Karpas-422 (cell line): ENCODE measurements around the gene HYAL1. TPM values are rescaled to one million over a fixed set of nuclear protein-coding genes. Genes with fewer than 3 reads are reported as not detected.

Experiments used
- DNase-seq: peaks from one replicate; pipeline ENCODE4 v3.0.0-alpha.2; 2015
- H2AFZ ChIP-seq: fragments of 200-600 bp; sonication (generic); 2 replicates; pipeline ENCODE4 v1.6.1; 2014; ENCODE audit warnings: antibody characterized with exemption, low read length, mixed read lengths
- H3K27ac ChIP-seq: fragments of 200-600 bp; sonication (generic); 2 replicates; pipeline ENCODE4 v1.5.1; 2014; ENCODE audit warnings: mild to moderate bottlenecking, low read length, moderate library complexity
- H3K27me3 ChIP-seq: fragments of 200-600 bp; sonication (generic); 2 replicates; pipeline ENCODE4 v1.6.1; 2014; ENCODE audit warnings: low read length, mixed read lengths
- H3K36me3 ChIP-seq: fragments of 200-600 bp; sonication (generic); 2 replicates; pipeline ENCODE4 v1.6.1; 2014; ENCODE audit warnings: low read length, mixed read lengths; ENCODE audit not compliant: insufficient read depth
- H3K4me1 ChIP-seq: fragments of 200-600 bp; sonication (generic); 2 replicates; pipeline ENCODE4 v1.6.1; 2014; ENCODE audit warnings: mild to moderate bottlenecking, low read length, mixed read lengths
- H3K4me2 ChIP-seq: fragments of 200-600 bp; sonication (generic); 2 replicates; pipeline ENCODE4 v1.6.1; 2014; ENCODE audit warnings: low read length, low read depth, mild to moderate bottlenecking; ENCODE audit not compliant: poor library complexity, severe bottlenecking
- H3K4me3 ChIP-seq: fragments of 200-600 bp; sonication (generic); 2 replicates; pipeline ENCODE4 v1.5.1; 2014; ENCODE audit warnings: mild to moderate bottlenecking, antibody characterized with exemption, low read length, mixed read lengths
- H3K79me2 ChIP-seq: fragments of 200-600 bp; sonication (generic); 2 replicates; pipeline ENCODE4 v1.6.1; 2014; ENCODE audit warnings: mild to moderate bottlenecking, low read length, mixed read lengths
- H3K9ac ChIP-seq: fragments of 200-600 bp; sonication (generic); 2 replicates; pipeline ENCODE4 v1.6.0; 2014; ENCODE audit warnings: low read length
- H3K9me2 ChIP-seq: fragments of 200-600 bp; sonication (generic), shearing (Covaris generic); replicated peaks from 2 replicates; pipeline ENCODE4 v1.6.0; 2014; ENCODE audit warnings: mild to moderate bottlenecking, low read length, moderate library complexity; ENCODE audit not compliant: insufficient read depth
- H3K9me3 ChIP-seq: fragments of 300-700, 200-600 bp; sonication (generic); 2 replicates; pipeline ENCODE4 v1.6.1; 2014; ENCODE audit warnings: low read length, mixed read lengths
- H4K20me1 ChIP-seq: fragments of 200-600 bp; sonication (generic); 2 replicates; pipeline ENCODE4 v1.6.1; 2014; ENCODE audit warnings: mild to moderate bottlenecking, antibody characterized with exemption, low read length, low read depth; ENCODE audit not compliant: insufficient read depth
- total RNA-seq: library from RNA; depleted of rRNA; stranded (reverse); fragments of >200 nt; shearing (Covaris generic); gene quantifications from 2 replicates; pipeline ENCODE4 v1.2.3, GENCODE V29; 2014; ENCODE audit warnings: low replicate concordance; rRNA removed

HYAL1 gene
- total RNA-seq, 1 experiment from 2014 or later: 0.71 TPM

DNA sequence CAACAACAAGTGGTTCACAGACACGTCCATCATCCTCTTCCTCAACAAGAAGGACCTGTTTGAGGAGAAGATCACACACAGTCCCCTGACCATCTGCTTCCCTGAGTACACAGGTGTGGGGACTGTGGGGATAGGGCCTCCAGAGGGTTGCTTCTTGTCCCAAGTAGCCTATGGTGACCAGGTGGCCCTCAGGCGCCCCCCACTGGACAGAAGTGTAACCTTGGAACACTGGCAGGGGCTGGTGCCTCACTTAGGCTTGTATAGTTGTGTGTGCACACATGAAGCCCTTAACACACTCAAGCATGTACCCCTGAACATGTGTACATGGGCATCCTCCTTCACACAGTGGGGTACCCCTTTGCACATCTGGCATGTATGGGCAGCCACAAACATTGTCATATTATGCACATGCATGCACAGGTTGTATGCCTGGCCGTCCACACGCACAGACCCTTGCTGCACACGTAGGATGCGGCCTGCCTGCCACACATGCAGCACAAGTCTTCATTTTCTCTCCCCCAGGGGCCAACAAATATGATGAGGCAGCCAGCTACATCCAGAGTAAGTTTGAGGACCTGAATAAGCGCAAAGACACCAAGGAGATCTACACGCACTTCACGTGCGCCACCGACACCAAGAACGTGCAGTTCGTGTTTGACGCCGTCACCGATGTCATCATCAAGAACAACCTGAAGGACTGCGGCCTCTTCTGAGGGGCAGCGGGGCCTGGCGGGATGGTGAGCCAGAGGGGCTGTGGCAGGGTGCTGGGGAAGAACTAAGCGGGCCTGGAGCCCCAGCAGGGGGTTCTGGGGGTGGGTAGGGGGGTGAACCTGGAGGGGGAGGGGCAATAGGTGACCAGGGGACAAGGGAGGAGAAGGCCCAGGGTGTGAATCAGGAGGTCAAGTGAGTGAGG is 46.1 kb downstream of the HYAL1 start:
- DNase-seq: peak; percentile 76
- Histone ChIP-seq H3K27me3 (no peaks in the 10 kb centered on the region), H3K4me3 (no peak overlapping the region), H4K20me1 (peaks cover 1% of the 10 kb centered on the region; the same call in 1 of the 2 replicates), H3K27ac (no peak overlapping the region), H3K9me3 (no peaks in the 10 kb centered on the region), H2AFZ (no peak overlapping the region), H3K4me1 (peaks cover 10% of the 10 kb centered on the region), H3K79me2 (no peaks in the 10 kb centered on the region), H3K9me2 (no peaks in the 10 kb centered on the region), H3K9ac (no peak overlapping the region), H3K4me2 (no peak overlapping the region), H3K36me3 (peaks cover 4% of the 10 kb centered on the region)

DNA sequence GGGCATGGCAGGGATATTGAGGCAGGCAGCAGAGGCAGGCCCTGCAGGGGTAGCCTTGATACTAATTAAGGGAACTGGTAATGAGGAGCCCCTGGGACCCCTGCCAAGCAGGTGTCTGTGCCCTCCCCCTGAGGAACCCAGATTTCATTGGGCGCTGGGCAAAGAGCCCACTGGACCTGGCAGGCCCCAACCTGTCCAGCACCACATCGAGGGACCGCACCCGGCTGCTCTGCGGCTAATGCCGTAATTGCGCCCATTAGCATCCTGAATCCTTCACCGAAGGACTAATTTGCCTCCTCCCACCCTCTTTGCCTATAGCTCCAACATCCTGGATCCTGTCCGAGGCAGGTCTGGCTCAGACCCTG is 48.1 kb downstream of the HYAL1 start:
- Histone ChIP-seq H3K36me3 (peaks cover 7% of the 10 kb centered on the region), H3K4me1 (peaks cover 8% of the 10 kb centered on the region), H3K4me2 (no peak overlapping the region)

DNA sequence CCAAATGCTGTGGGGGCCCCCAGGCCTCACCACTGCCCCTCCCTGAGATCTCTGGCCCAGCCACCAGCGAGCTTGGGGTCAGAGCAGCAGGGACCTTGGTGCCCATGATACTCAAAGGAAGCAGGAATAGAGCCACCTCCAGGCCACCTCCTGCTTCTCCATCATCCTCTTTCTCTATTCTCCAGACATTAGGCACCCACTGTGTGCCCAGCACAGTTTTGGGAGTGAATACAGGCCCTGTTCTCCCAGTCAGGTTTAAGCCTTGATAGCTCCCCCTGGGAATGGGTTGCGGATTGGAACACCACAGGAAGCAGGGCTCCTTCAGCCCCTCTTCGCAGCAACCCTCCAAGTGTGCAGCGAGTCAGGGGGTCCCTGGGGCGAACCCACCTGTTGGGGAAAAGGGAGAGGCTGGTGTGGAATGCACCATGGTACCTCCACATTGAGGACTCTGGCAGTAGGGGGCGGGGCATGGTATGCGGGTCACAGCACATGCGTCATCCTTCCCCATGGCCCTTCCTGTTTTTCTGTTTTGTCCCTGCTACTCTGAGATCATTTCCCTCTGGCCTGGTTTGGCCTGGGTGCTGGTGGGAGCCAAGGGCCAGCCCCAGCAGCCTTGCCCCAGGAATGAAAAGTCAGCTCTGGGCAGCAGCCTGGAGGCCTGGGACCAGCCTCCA is 48.7 kb downstream of the HYAL1 start:
- DNase-seq: no peak
- no peak overlapping the region for H3K4me3 ChIP-seq
- H3K36me3 ChIP-seq: peaks cover 7% of the 10 kb centered on the region
- H3K4me1 ChIP-seq: peaks cover 6% of the 10 kb centered on the region; the same call in 1 of the 2 replicates
- H3K9ac ChIP-seq: no peak overlapping the region
- no peak overlapping the region for H3K4me2 ChIP-seq
- H2AFZ ChIP-seq: no peak overlapping the region
- peaks cover 23% of the 10 kb centered on the region for H4K20me1 ChIP-seq
- peaks cover 19% of the 10 kb centered on the region for H3K79me2 ChIP-seq
- H3K27ac ChIP-seq: no peak overlapping the region
- no peaks in the 10 kb centered on the region for H3K9me2 ChIP-seq
- H3K9me3 ChIP-seq: no peaks in the 10 kb centered on the region
- no peaks in the 10 kb centered on the region for H3K27me3 ChIP-seq

More for the DNA sequence above, 48.1 kb downstream of the HYAL1 start:
- Histone ChIP-seq H3K27me3 (no peaks in the 10 kb centered on the region), H3K9ac (no peak overlapping the region), H3K4me3 (no peak overlapping the region), H3K9me3 (no peaks in the 10 kb centered on the region), H4K20me1 (peaks cover 19% of the 10 kb centered on the region), H3K79me2 (peaks cover 14% of the 10 kb centered on the region), H3K27ac (no peak overlapping the region), H3K9me2 (no peaks in the 10 kb centered on the region), H2AFZ (no peak overlapping the region)
- DNase-seq: no peak

DNA sequence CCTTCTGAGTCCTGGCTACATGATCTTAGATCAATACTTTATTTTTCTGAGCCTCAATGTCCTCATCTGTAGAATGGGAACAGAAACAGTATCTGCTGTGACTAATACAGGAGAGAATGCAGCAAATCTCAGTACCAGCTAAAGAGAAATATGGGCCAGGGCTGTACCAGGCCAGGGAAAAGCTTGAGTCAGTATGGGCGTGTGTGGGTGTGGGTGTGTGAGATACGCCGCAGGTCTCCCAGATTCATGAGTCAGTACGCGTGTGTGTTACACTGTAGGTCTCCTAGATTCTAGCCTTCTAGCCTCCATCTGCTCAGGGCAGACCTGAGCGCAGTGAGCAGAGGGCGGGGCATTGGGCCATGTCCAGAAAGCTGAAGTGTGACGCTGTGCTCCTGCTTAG is 52.2 kb downstream of the HYAL1 start:
- Histone ChIP-seq H3K4me3 (no peak overlapping the region), H3K4me1 (peaks cover 33% of the 10 kb centered on the region), H3K27me3 (no peaks in the 10 kb centered on the region), H3K9me3 (no peaks in the 10 kb centered on the region), H3K79me2 (peaks cover 54% of the 10 kb centered on the region), H3K9me2 (no peaks in the 10 kb centered on the region), H2AFZ (no peak overlapping the region), H3K9ac (no peak overlapping the region), H3K4me2 (no peak overlapping the region), H3K36me3 (peaks cover 3% of the 10 kb centered on the region; the same call in 1 of the 2 replicates), H4K20me1 (peaks cover 57% of the 10 kb centered on the region), H3K27ac (no peak overlapping the region)
- no peak for DNase-seq

DNA sequence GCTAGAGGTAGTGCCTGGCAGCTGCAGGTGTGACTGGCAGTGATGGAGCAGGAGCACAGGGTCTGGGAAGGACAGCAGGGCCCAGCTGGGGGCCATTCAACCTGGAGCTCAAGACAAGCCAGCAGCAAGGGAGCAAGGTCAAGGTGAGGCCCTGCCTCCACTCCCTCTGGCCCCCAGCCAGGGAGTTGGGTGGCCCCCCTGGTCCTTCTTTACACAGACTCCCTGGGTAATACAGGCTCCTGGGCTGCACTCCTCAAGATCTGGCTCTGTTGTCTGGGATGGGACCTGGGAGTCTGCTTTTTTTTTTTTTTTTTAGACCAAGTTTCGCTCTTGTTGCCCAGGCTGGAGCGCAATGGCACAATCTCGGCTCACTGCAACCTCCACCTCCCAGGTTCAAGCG is 52.9 kb downstream of the HYAL1 start:
- Histone ChIP-seq H3K9ac (no peak overlapping the region), H2AFZ (no peak overlapping the region), H3K79me2 (peaks cover 61% of the 10 kb centered on the region), H3K4me2 (no peak overlapping the region), H3K27me3 (no peaks in the 10 kb centered on the region), H4K20me1 (peaks cover 57% of the 10 kb centered on the region), H3K36me3 (0 out of 2 replicates have a peak, but pooled peaks cover 3% of the 10 kb centered on the region), H3K4me1 (peaks cover 40% of the 10 kb centered on the region), H3K4me3 (no peak overlapping the region), H3K9me3 (no peaks in the 10 kb centered on the region), H3K9me2 (no peaks in the 10 kb centered on the region), H3K27ac (no peak overlapping the region)
- no peak for DNase-seq

Other genes starting within 250 kb of the HYAL1 start
- gene RBM5, start 214.7 kb downstream of the HYAL1 start, total RNA-seq: 179 and 239 TPM in 2 replicates
- gene SEMA3F, start 148.2 kb downstream of the HYAL1 start, total RNA-seq: not detected in 2 replicates
- gene GNAT1, start 112.0 kb downstream of the HYAL1 start, total RNA-seq: not detected in 2 replicates
- not detected in 2 replicates for gene SLC38A3, start 98.3 kb downstream of the HYAL1 start, total RNA-seq
- gene GNAI2, start 67.4 kb downstream of the HYAL1 start, total RNA-seq: 151 and 174 TPM in 2 replicates
- 0.15 and 0.29 TPM in 2 replicates for gene SEMA3B, start 34.4 kb downstream of the HYAL1 start, total RNA-seq
- gene LSMEM2, start 24.5 kb downstream of the HYAL1 start, total RNA-seq: 0.14 TPM in 1 of 2 replicates, not detected in the other
- 75.2 and 82.1 TPM in 2 replicates for gene IFRD2, start 11.1 kb downstream of the HYAL1 start, total RNA-seq
- gene HYAL3, start 4.2 kb downstream of the HYAL1 start, total RNA-seq: 9.3 and 17.2 TPM in 2 replicates
- 18.1 and 20.3 TPM in 2 replicates for gene NAA80, start 4.2 kb downstream of the HYAL1 start, total RNA-seq
- 12.8 and 22.5 TPM in 2 replicates for gene HYAL2, start 19.2 kb upstream of the HYAL1 start, total RNA-seq
- gene TUSC2, start 24.6 kb upstream of the HYAL1 start, total RNA-seq: 38.1 and 49.6 TPM in 2 replicates
- 33.3 and 69.4 TPM in 2 replicates for gene RASSF1, start 37.3 kb upstream of the HYAL1 start, total RNA-seq
- gene ZMYND10, start 42.2 kb upstream of the HYAL1 start, total RNA-seq: 1.3 and 1.4 TPM in 2 replicates
- 51.2 and 71.1 TPM in 2 replicates for gene NPRL2, start 47.2 kb upstream of the HYAL1 start, total RNA-seq
- gene CYB561D2, start 47.3 kb upstream of the HYAL1 start, total RNA-seq: 32.5 and 35.0 TPM in 2 replicates
- gene TMEM115, start 55.9 kb upstream of the HYAL1 start, total RNA-seq: 13.8 and 25.8 TPM in 2 replicates
- gene CACNA2D2, start 200.1 kb upstream of the HYAL1 start, total RNA-seq: not detected in 2 replicates